Loucy (cell line): ENCODE measurements around the gene PTHLH.

Source experiments
- H2AFZ ChIP-seq: fragments of 200-600 bp; sonication (generic); 2 replicates; pipeline ENCODE4 v1.6.0; 2016; ENCODE audit warnings: antibody characterized with exemption, mild to moderate bottlenecking, low read length, moderate library complexity
- H3F3A ChIP-seq: fragments of 200-600 bp; 2 replicates; pipeline ENCODE4 v1.6.0; 2016; ENCODE audit warnings: antibody characterized with exemption, low read depth, mild to moderate bottlenecking
- H3K27me3 ChIP-seq: fragments of 200-600 bp; sonication (generic); 2 replicates; pipeline ENCODE4 v1.6.1; 2014; ENCODE audit warnings: low read length, mild to moderate bottlenecking; ENCODE audit not compliant: insufficient read depth, poor library complexity, severe bottlenecking
- H3K36me3 ChIP-seq: fragments of 200-600 bp; sonication (generic); 2 replicates; pipeline ENCODE4 v1.6.1; 2016; ENCODE audit warnings: low read length; ENCODE audit not compliant: insufficient read depth
- H3K4me1 ChIP-seq: fragments of 200-600 bp; sonication (generic); 2 replicates; pipeline ENCODE4 v1.5.1; 2014; ENCODE audit warnings: low read length, mild to moderate bottlenecking; ENCODE audit not compliant: insufficient read depth, poor library complexity, severe bottlenecking
- H3K4me2 ChIP-seq: fragments of 200-600 bp; sonication (generic); 2 replicates; pipeline ENCODE4 v1.6.0; 2014; ENCODE audit warnings: antibody characterized with exemption, low read length, low read depth, mild to moderate bottlenecking; ENCODE audit not compliant: poor library complexity, severe bottlenecking
- H3K4me3 ChIP-seq: fragments of 200-600 bp; sonication (generic); 2 replicates; pipeline ENCODE4 v1.5.1; 2014; ENCODE audit warnings: low read length, mild to moderate bottlenecking, mixed read lengths; ENCODE audit not compliant: poor library complexity, severe bottlenecking
- H3K79me2 ChIP-seq: fragments of 200-600 bp; sonication (generic); 2 replicates; pipeline ENCODE4 v1.6.1; 2014; ENCODE audit warnings: low read length; ENCODE audit not compliant: insufficient read depth
- H3K9ac ChIP-seq: fragments of 200-600 bp; sonication (generic); 2 replicates; pipeline ENCODE4 v1.6.0; 2014; ENCODE audit warnings: mild to moderate bottlenecking, low read depth, low read length, moderate library complexity; ENCODE audit not compliant: poor library complexity, severe bottlenecking
- H3K9me2 ChIP-seq: fragments of 200-600 bp; sonication (generic); replicated peaks from 2 replicates; pipeline ENCODE4 v1.6.1; 2016; ENCODE audit warnings: low read depth, low read length, mixed read lengths
- H3K9me3 ChIP-seq: fragments of 200-600 bp; sonication (generic); 2 replicates; pipeline ENCODE4 v1.6.1; 2014; ENCODE audit warnings: mild to moderate bottlenecking, antibody characterized with exemption, low read length, low read depth; ENCODE audit not compliant: insufficient read depth
- H4K20me1 ChIP-seq: fragments of 200-600 bp; sonication (generic); 2 replicates; pipeline ENCODE4 v1.6.0; 2014; ENCODE audit warnings: antibody characterized with exemption, low read length, mild to moderate bottlenecking; ENCODE audit not compliant: insufficient read depth, poor library complexity, severe bottlenecking
- CTCF ChIP-seq: fragments of 200-600 bp; sonication (generic); conservative IDR thresholded peaks from 2 replicates; pipeline ENCODE4 v1.5.1; 2014; ENCODE audit warnings: mild to moderate bottlenecking, antibody characterized with exemption, low read length
- EZH2phosphoT487 ChIP-seq: fragments of 200-600 bp; IDR thresholded peaks from 2 replicates; pipeline ENCODE4 v1.6.1; 2018; ENCODE audit warnings: antibody characterized with exemption, mild to moderate bottlenecking, moderate library complexity, borderline replicate concordance

PTHLH gene

GRCh38 chr12:27934276-27934675 is 38.3 kb downstream of the PTHLH start:
- H3K36me3 ChIP-seq, result no peaks in the 10 kb centered on the region
- no peak overlapping the region for H2AFZ ChIP-seq
- no peak overlapping the region for H3K4me3 ChIP-seq
- no peak overlapping the region for H3K4me2 ChIP-seq
- H3K27me3 ChIP-seq, result no peaks in the 10 kb centered on the region
- no peaks in the 10 kb centered on the region for H3K9me3 ChIP-seq
- no peaks in the 10 kb centered on the region for H3K9me2 ChIP-seq
- no peaks in the 10 kb centered on the region for H3K79me2 ChIP-seq
- H3K4me1 ChIP-seq, result no peaks in the 10 kb centered on the region
- H3F3A ChIP-seq, result no peaks in the 10 kb centered on the region
- TF ChIP-seq EZH2phosphoT487, result no peak
- TF ChIP-seq CTCF, result no peak
- no peaks in the 10 kb centered on the region for H4K20me1 ChIP-seq
- no peak overlapping the region for H3K9ac ChIP-seq

GRCh38 chr12:27931390-27931789 is 41.1 kb downstream of the PTHLH start:
- H4K20me1 ChIP-seq, result no peaks in the 10 kb centered on the region
- H3K4me2 ChIP-seq, result no peak overlapping the region
- H2AFZ ChIP-seq, result no peak overlapping the region
- no peaks in the 10 kb centered on the region for H3K36me3 ChIP-seq
- TF ChIP-seq CTCF (no peak), EZH2phosphoT487 (no peak)
- no peak overlapping the region for H3K4me3 ChIP-seq
- no peaks in the 10 kb centered on the region for H3K27me3 ChIP-seq
- H3K4me1 ChIP-seq, result no peaks in the 10 kb centered on the region
- no peaks in the 10 kb centered on the region for H3K9me2 ChIP-seq
- no peaks in the 10 kb centered on the region for H3F3A ChIP-seq
- no peaks in the 10 kb centered on the region for H3K9me3 ChIP-seq
- H3K79me2 ChIP-seq, result no peaks in the 10 kb centered on the region
- H3K9ac ChIP-seq, result no peak overlapping the region

DNA sequence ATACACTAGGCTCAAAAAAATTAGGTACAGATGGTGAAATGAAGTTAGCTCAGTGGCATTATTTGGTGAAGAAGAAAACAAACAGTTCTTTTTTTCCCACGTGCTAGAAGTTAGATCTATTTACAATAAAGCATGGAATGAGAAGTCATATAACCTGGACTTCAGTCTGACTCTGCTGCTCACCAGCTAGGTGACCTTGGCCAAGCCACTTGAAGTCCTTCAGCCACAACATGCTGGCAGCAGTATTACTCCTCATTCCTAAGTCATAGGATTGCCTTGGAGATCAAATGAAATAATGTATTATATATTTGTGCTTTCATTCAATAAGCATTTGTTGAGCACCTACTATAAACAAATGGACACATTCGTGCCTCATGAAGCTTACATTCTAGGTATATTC is 45.2 kb downstream of the PTHLH start:
- no peaks in the 10 kb centered on the region for H4K20me1 ChIP-seq
- no peak overlapping the region for H2AFZ ChIP-seq
- H3K79me2 ChIP-seq, result no peaks in the 10 kb centered on the region
- H3K4me3 ChIP-seq, result no peak overlapping the region
- no peaks in the 10 kb centered on the region for H3K27me3 ChIP-seq
- TF ChIP-seq EZH2phosphoT487, result no peak
- H3K9ac ChIP-seq, result no peak overlapping the region
- H3K4me2 ChIP-seq, result no peak overlapping the region
- H3K9me2 ChIP-seq, result no peaks in the 10 kb centered on the region
- H3K36me3 ChIP-seq, result no peaks in the 10 kb centered on the region
- H3K9me3 ChIP-seq, result no peaks in the 10 kb centered on the region
- H3K4me1 ChIP-seq, result no peaks in the 10 kb centered on the region
- H3F3A ChIP-seq, result no peaks in the 10 kb centered on the region

GRCh38 chr12:27924350-27925135 is 48.0 kb downstream of the PTHLH start:
- H4K20me1 ChIP-seq, result no peaks in the 10 kb centered on the region
- H3K4me2 ChIP-seq, result no peak overlapping the region
- H3K9ac ChIP-seq, result no peak overlapping the region

More at GRCh38 chr12:27924350-27925135, 48.0 kb downstream of the PTHLH start:
- Histone ChIP-seq H3K27me3 (no peaks in the 10 kb centered on the region), H3K79me2 (no peaks in the 10 kb centered on the region), H3K36me3 (no peaks in the 10 kb centered on the region), H3K9me3 (no peaks in the 10 kb centered on the region), H2AFZ (no peak overlapping the region), H3F3A (no peaks in the 10 kb centered on the region), H3K4me3 (no peak overlapping the region), H3K9me2 (no peaks in the 10 kb centered on the region), H3K4me1 (no peaks in the 10 kb centered on the region)
- no peak for TF ChIP-seq EZH2phosphoT487
- TF ChIP-seq CTCF, result no peak
